ENCODE data around the gene CCR5.

Gene CCR5

DNA sequence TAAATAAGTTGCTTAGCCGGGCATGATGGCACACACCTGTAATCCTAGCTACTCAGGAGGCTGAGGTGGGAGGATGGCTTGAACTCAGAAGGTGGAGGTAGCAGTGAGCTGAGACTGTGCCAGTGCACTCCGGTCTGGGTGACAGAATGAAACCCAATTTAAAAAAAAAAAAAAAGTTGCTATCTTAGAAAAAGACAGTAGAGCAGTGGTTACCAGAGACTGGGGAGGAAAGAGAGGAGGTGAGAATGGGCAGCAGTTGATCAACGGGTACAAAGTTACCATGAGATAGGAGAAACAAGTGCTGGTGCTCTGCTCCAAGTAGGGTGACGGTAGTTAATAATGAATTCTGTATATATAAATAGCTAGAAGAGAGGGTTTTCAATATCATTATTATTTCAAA is 17.7 kb upstream of the CCR5 start:
- H3K4me1 Mint-ChIP-seq: peaks cover 94% of the 10 kb centered on the region
- peak overlapping the region; percentile 55 for H3K4me3 Mint-ChIP-seq
- peak overlapping the region; percentile 92 for H3K27ac Mint-ChIP-seq
- H3K36me3 Mint-ChIP-seq: no peaks in the 10 kb centered on the region
- DNase-seq (ENCODE audit: low spot score in 2 of 2) (peak in 1 of 2 donors; percentile 41), ATAC-seq (no peak)
- H3K9me3 Mint-ChIP-seq: no peaks in the 10 kb centered on the region

- Mint-ChIP-seq H3K4me3 (peak within 1 kb of the TSS; percentile 55), H3K36me3 (no peaks in the 10 kb centered on the region), H3K4me1 (peaks cover 95% of the 10 kb centered on the region), H3K9me3 (no peaks in the 10 kb centered on the region), H3K27ac (peak within 1 kb of the TSS; percentile 92)
- peak; percentile 4 to 51 for DNase-seq (ENCODE audit: low spot score in 2 of 2)
- ATAC-seq: peak; percentile 70
Observed at GRCh38 chr3:46353647-46354410, 16.9 kb upstream of the CCR5 start, which contains the start of gene CCR2. Gene CCR2, plus strand, starts transcription at chr3:46354111. Its CDS starts 3,417 bp downstream, at chr3:46357528.

DNA sequence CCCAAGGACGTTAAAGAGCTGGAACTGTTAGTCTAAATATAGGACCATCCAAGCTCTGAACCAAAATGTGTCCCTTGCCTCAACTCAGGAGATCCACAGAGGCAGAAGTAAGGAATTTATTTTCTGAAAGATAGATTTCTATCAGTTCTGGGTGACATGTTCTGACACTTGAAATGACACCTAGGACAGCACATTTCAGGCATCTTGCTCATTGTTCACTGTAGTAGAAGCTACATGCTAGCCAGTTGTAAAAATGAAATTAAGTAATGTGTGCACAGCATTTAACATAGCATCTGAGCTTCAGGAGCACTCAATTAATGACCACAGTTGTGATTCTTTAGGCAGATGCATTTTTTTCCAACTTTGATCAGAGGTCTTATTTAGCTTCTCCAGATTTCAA is 16.3 kb upstream of the CCR5 start:
- Mint-ChIP-seq H3K36me3 (peaks cover 2% of the 10 kb centered on the region), H3K27ac (peak overlapping the region; percentile 92), H3K4me3 (peak overlapping the region; percentile 55), H3K4me1 (peaks cover 95% of the 10 kb centered on the region), H3K9me3 (no peaks in the 10 kb centered on the region)
- DNase-seq (ENCODE audit: low spot score in 2 of 2) (no peak), ATAC-seq (peak; percentile 62)

DNA sequence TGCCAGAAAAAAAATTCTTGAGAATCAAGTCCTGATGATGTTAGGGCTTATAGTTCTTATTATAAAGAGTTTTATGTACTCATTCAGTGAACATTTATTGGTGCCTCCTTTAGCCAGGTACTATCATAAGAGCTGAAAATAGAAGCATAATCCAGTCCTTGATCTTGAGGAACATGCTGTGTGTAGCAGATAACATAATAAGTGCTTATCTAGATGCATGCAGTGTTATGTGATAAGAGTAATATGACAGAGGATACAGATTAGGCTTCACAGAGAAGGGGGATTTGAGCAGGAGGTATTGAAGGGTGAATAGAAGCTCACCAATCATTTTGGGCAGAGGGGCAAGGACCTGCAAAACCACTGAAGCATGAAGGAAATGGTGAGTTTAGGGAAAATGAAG is 15.8 kb upstream of the CCR5 start:
- H3K4me1 Mint-ChIP-seq: peaks cover 93% of the 10 kb centered on the region
- DNase-seq (ENCODE audit: low spot score in 2 of 2): no peak
- no peak for ATAC-seq
- H3K9me3 Mint-ChIP-seq: no peaks in the 10 kb centered on the region
- peaks cover 5% of the 10 kb centered on the region for H3K36me3 Mint-ChIP-seq
- peak overlapping the region; percentile 55 for H3K4me3 Mint-ChIP-seq
- H3K27ac Mint-ChIP-seq: peak overlapping the region; percentile 92

- H3K36me3 Mint-ChIP-seq: peaks cover 5% of the 10 kb centered on the region
Observed at GRCh38 chr3:46356276-46356675, 14.5 kb upstream of the CCR5 start.

GRCh38 chr3:46356909-46357308 is 13.8 kb upstream of the CCR5 start:
- DNase-seq (ENCODE audit: low spot score in 2 of 2) (peak in 1 of 2 donors; percentile 0), ATAC-seq (no peak)
- peaks cover 5% of the 10 kb centered on the region for H3K36me3 Mint-ChIP-seq
- H3K9me3 Mint-ChIP-seq: no peaks in the 10 kb centered on the region
- peaks cover 92% of the 10 kb centered on the region for H3K4me1 Mint-ChIP-seq
- peak overlapping the region; percentile 92 for H3K27ac Mint-ChIP-seq
- peak overlapping the region; percentile 55 for H3K4me3 Mint-ChIP-seq

More at GRCh38 chr3:46356276-46356675, 14.5 kb upstream of the CCR5 start:
- Mint-ChIP-seq H3K4me3 (peak overlapping the region; percentile 55), H3K4me1 (peaks cover 92% of the 10 kb centered on the region), H3K27ac (peak overlapping the region; percentile 92), H3K9me3 (no peaks in the 10 kb centered on the region)
- no peak for DNase-seq (ENCODE audit: low spot score in 2 of 2)
- no peak for ATAC-seq

DNA sequence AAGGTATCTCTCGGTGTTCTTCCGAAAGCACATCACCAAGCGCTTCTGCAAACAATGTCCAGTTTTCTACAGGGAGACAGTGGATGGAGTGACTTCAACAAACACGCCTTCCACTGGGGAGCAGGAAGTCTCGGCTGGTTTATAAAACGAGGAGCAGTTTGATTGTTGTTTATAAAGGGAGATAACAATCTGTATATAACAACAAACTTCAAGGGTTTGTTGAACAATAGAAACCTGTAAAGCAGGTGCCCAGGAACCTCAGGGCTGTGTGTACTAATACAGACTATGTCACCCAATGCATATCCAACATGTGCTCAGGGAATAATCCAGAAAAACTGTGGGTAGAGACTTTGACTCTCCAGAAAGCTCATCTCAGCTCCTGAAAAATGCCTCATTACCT is 12.3 kb upstream of the CCR5 start:
- peak overlapping the region; percentile 3 for H3K4me3 Mint-ChIP-seq

GRCh38 chr3:46359733-46360493 is 10.8 kb upstream of the CCR5 start:
- DNase-seq (ENCODE audit: low spot score in 2 of 2): no peak
- Mint-ChIP-seq H3K4me3 (peak overlapping the region; percentile 44), H3K36me3 (peaks cover 5% of the 10 kb centered on the region), H3K27ac (peak overlapping the region; percentile 81), H3K9me3 (no peaks in the 10 kb centered on the region), H3K4me1 (peaks cover 85% of the 10 kb centered on the region)
- ATAC-seq: peak; percentile 97

More for the DNA sequence above, 12.3 kb upstream of the CCR5 start:
- DNase-seq (ENCODE audit: low spot score in 2 of 2) (no peak), ATAC-seq (no peak)
- Mint-ChIP-seq H3K9me3 (no peaks in the 10 kb centered on the region), H3K36me3 (peaks cover 5% of the 10 kb centered on the region), H3K27ac (no peak overlapping the region), H3K4me1 (peaks cover 91% of the 10 kb centered on the region)

DNA sequence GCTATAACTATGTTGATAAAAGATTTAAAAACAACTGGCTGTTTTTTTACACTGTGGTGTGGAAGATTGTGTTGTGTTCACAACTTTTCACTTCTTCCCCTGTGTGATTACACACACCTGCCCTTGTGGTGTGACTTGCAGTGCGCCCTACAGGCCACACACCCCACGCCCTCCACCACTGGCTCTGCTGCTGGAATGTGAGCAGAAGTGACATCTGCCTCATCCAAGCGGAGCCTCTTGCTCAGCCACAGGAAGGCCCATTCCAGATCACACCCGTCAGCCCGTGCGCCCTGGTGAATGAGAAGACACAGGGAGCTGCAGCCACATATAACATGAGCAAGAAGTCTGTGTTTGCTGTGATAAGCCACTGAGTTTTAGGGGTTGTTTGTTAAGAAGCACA is 9.8 kb upstream of the CCR5 start:
- ATAC-seq (peak; percentile 11), DNase-seq (ENCODE audit: low spot score in 2 of 2) (no peak)
- peaks cover 85% of the 10 kb centered on the region for H3K4me1 Mint-ChIP-seq
- peak overlapping the region; percentile 44 for H3K4me3 Mint-ChIP-seq
- peaks cover 5% of the 10 kb centered on the region for H3K36me3 Mint-ChIP-seq
- H3K9me3 Mint-ChIP-seq: no peaks in the 10 kb centered on the region
- H3K27ac Mint-ChIP-seq: peak overlapping the region; percentile 81

DNA sequence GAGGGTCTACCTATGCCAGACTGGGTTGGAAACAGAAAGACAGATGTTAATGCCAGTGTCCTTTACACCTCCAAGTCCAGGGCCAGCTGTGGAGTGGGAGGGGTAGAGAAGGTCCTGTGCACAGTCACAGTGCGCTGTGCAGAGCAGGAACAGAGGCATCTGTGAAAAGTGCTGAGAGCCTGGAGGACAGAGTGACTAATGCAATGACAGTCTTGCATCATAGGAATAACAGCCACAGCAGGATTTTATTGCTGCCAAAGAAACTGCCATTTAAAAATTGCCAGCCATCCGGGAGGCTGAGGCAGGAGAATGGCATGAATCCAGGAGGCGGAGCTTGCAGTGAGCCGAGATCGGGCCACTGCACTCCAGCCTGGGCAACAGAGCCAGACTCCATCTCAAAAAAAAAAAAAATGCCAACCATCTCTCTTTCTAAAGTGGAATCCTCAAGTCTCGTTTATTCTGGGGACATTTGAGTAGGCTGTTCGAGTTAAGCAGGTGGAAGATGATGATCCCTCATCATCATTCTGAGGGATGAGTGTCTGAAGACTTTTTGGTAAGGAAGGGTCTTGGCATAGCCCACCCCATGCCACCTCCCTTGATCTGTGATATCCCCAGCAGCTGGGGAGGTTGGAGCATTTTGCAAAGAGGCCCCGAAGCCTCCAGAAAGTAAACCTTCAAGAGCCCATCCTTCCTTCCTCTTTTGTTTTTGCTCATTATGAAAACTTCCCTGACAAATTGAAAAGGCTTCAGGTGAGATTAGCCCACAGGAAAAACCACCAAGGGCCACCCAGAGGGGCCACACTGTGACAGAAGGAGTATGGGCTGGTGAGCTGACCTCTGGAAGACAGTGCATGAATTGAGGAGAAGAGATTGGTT is 9.1 kb upstream of the CCR5 start:
- peak overlapping the region; percentile 44 for H3K4me3 Mint-ChIP-seq
- H3K4me1 Mint-ChIP-seq: peaks cover 86% of the 10 kb centered on the region
- peaks cover 5% of the 10 kb centered on the region for H3K36me3 Mint-ChIP-seq
- DNase-seq (ENCODE audit: low spot score in 2 of 2): no peak
- peak; percentile 57 for ATAC-seq
- no peaks in the 10 kb centered on the region for H3K9me3 Mint-ChIP-seq
- peak overlapping the region; percentile 81 for H3K27ac Mint-ChIP-seq

DNA sequence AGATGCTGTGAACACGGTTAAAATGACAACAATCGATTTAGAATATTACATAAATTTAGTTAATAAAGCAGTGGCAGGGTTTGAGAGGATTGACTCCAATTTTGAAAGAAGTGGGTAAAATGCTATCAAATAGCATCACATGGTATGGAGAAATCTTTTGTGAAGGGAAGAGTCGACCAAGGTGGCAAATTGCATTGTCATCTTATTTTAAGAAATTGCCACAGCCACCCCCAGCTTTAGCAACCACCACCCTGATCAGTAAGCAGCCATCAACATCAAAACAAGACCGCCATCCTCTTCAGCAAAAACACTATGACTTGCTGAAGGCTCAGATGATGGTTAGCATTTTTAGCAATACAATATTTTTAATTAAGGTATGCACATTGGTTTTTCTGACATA is 5.7 kb upstream of the CCR5 start:
- Mint-ChIP-seq H3K4me1 (peaks cover 85% of the 10 kb centered on the region), H3K36me3 (peaks cover 7% of the 10 kb centered on the region), H3K9me3 (no peaks in the 10 kb centered on the region), H3K4me3 (no peak overlapping the region), H3K27ac (no peak overlapping the region)
- ATAC-seq (no peak), DNase-seq (ENCODE audit: low spot score in 2 of 2) (no peak)

DNA sequence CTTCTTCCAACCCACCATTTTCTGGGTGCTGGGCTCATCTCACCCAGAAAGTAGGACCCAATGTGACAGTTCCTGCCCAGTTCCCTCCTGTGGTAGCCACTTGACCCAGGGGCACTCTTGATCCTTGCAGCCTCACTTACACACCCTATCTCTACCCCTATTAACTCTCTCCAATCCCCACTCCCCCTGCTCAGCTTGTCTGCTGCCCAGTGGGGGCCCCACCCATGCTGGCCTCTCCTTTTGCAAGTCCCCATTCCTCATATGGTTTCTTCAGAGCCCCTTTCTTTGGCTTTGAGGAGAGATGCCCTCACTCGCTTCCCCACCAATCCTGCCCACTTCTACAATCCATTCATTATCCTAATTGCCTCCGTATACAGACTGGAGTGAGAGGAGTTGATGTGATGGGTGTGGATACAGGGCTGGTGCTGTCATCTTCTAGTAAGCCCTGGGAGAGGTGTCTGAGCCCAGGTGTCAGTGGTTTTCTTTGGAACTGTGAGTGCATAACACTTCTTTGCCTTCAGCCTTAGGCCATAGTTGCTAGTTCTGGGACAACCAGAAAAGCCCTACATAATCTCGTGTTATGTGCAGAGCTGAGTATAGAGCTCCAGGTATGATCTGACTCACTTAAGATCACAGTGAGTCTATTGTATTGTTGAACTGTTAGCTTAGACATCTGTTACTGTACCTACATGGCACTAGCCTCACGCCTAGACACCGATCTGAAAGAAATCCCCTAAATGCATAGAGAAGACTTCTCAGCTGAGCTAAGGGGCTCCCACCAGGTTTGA is 4.8 kb upstream of the CCR5 start:
- DNase-seq (ENCODE audit: low spot score in 2 of 2): peak in 1 of 2 donors; percentile 49
- no peak for ATAC-seq
- H3K4me3 Mint-ChIP-seq: peak overlapping the region; percentile 2
- H3K36me3 Mint-ChIP-seq: peaks cover 15% of the 10 kb centered on the region
- H3K9me3 Mint-ChIP-seq: no peaks in the 10 kb centered on the region
- H3K27ac Mint-ChIP-seq: peak overlapping the region; percentile 87
- peaks cover 86% of the 10 kb centered on the region for H3K4me1 Mint-ChIP-seq

DNA sequence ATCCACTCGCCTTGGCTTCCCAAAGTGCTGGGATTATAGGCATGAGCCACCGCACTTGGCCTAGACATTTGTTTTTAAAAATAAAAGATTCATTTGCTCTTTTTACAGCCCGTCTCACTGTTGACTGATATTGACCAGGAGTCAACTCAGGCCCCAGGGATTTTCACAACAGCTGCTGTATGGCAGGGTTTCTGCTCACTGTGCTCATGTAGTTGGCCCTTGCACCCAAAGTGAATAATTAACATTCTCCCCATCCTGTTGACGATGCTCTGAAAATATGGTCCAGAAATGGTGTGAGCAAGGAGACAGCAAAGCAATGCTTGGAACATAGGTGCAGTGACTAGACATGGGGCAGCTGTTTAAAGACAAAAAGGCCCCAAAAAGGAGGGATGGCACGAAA is 2.9 kb upstream of the CCR5 start:
- Mint-ChIP-seq H3K36me3 (peaks cover 21% of the 10 kb centered on the region), H3K9me3 (no peaks in the 10 kb centered on the region), H3K4me3 (peak overlapping the region; percentile 61), H3K27ac (peak overlapping the region; percentile 98), H3K4me1 (peaks cover 80% of the 10 kb centered on the region)
- DNase-seq (ENCODE audit: low spot score in 2 of 2) (no peak), ATAC-seq (no peak)

GRCh38 chr3:46368569-46368968 is 2.2 kb upstream of the CCR5 start:
- Mint-ChIP-seq H3K36me3 (peaks cover 29% of the 10 kb centered on the region), H3K27ac (peak overlapping the region; percentile 98), H3K4me1 (peaks cover 81% of the 10 kb centered on the region), H3K9me3 (no peaks in the 10 kb centered on the region), H3K4me3 (peak overlapping the region; percentile 61)
- ATAC-seq (peak; percentile 68), DNase-seq (ENCODE audit: low spot score in 2 of 2) (peak in 1 of 2 donors; percentile 80)

All from stimulated activated effector memory CD8-positive, alpha-beta T cell treated with anti-CD3 and anti-CD28 coated beads, Interleukin-12 subunit alpha, Interleukin-12 subunit beta, amount 100 ng/mL, for 72 hours (primary cell).